ENCODE measurements around the gene EDAR. TPM values are rescaled to one million over a fixed set of nuclear protein-coding genes. Genes with fewer than 3 reads are reported as not detected.

EDAR gene
- total RNA-seq, 1 donor from 2014 or later, result 1.0 TPM

DNA sequence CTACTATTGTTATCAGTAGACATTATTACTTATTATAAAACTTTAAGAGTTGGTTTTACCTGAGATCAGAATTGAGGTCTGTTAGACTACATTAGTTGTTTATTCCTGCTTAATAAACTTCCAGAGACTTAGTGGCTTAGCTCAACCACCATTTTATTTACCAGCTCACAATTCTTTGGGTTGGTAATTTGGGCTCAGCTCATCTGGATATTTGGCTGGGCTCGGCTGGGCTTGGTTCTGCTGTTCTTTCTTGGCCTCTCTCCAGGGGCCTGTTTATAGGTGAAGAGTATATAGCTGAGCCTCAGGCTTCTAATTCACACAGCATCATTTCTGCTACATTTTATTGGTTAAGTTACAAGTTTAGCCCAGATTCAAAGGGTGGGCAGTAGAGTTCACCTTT is 134.5 kb downstream of the EDAR start:
- Histone ChIP-seq H3K4me3 (ENCODE audit: low read depth, low read length) (no peak overlapping the region), H3K27me3 (ENCODE audit: control insufficient read depth, insufficient read depth, low read length) (no peaks in the 10 kb centered on the region), H3K36me3 (ENCODE audit: control insufficient read depth, insufficient read depth, low read length) (no peaks in the 10 kb centered on the region)
- DNase-seq (ENCODE audit: low read depth), result no peak
- TF ChIP-seq, protein P1, sequence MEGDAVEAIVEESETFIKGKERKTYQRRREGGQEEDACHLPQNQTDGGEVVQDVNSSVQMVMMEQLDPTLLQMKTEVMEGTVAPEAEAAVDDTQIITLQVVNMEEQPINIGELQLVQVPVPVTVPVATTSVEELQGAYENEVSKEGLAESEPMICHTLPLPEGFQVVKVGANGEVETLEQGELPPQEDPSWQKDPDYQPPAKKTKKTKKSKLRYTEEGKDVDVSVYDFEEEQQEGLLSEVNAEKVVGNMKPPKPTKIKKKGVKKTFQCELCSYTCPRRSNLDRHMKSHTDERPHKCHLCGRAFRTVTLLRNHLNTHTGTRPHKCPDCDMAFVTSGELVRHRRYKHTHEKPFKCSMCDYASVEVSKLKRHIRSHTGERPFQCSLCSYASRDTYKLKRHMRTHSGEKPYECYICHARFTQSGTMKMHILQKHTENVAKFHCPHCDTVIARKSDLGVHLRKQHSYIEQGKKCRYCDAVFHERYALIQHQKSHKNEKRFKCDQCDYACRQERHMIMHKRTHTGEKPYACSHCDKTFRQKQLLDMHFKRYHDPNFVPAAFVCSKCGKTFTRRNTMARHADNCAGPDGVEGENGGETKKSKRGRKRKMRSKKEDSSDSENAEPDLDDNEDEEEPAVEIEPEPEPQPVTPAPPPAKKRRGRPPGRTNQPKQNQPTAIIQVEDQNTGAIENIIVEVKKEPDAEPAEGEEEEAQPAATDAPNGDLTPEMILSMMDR (IDR thresholded peaks at IDR 0.05; ENCODE audit: insufficient read depth, low read length, poor library complexity, severe bottlenecking), result no peak

DNA sequence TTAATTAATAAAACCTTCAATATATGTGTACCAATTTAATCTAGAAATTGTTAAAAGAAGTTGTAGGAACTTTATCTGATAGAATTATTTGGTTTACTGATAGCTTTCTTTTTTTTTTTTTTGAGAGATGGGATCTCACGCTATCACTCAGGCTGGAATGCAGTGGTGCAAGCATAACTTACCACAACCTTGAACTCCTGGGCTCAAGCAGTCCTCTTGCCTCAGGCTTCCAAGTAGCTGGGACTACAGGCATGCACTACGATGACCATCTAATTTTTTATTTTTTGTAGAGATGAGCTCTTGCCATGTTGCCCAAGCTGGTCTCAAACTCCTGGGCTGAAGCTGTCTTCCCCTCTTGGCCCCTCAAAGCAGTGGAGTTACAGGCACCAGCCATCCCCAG is 135.6 kb downstream of the EDAR start:
- H3K27me3 ChIP-seq (ENCODE audit: control insufficient read depth, insufficient read depth, low read length), result no peaks in the 10 kb centered on the region
- no peaks in the 10 kb centered on the region for H3K36me3 ChIP-seq (ENCODE audit: control insufficient read depth, insufficient read depth, low read length)
- TF ChIP-seq, protein P1 (IDR thresholded peaks at IDR 0.05; ENCODE audit: insufficient read depth, low read length, poor library complexity, severe bottlenecking), result no peak
- DNase-seq (ENCODE audit: low read depth), result no peak
- H3K4me3 ChIP-seq (ENCODE audit: low read depth, low read length), result no peak overlapping the region

DNA sequence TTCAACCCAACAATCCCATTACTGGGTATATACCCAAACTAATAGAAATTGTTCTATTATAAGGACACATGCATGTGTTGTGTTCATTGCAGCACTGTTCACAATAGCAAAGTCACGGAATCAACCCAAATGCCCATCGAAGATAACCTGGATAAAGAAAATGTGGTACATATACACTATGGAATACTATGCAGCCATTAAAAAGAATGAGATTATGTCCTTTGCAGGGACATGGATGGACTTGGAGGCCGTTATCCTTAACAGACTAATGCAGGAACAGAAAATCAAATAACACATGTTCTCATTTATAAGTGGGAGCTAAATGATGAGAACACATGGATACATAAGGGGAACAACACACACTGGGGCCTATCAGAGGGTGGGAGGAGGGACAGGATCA is 136.6 kb downstream of the EDAR start:
- TF ChIP-seq, protein P1 (IDR thresholded peaks at IDR 0.05; ENCODE audit: insufficient read depth, low read length, poor library complexity, severe bottlenecking), result no peak
- Histone ChIP-seq H3K4me3 (ENCODE audit: low read depth, low read length) (no peak overlapping the region), H3K36me3 (ENCODE audit: control insufficient read depth, insufficient read depth, low read length) (no peaks in the 10 kb centered on the region), H3K27me3 (ENCODE audit: control insufficient read depth, insufficient read depth, low read length) (no peaks in the 10 kb centered on the region)
- no peak for DNase-seq (ENCODE audit: low read depth)

DNA sequence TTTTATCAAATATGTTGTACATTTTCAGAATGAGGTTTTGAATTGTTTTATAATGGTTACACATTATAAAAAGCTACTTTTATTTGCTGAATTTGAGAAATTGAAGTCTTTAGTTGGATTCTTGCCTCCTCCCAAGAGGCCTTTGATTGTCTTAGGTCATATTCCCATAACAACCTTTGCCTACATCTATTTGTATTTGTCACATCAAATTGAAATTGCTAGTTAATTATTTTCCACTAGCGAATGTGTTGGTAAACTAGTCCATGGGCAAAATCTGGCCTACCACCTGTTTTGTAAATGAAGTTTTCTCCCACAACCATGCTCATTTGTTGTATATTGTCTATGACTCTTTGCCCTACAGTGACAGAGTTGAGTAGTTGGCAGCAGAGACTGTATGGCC is 142.0 kb downstream of the EDAR start:
- H3K36me3 ChIP-seq (ENCODE audit: control insufficient read depth, insufficient read depth, low read length), result no peaks in the 10 kb centered on the region
- TF ChIP-seq, protein P1 (IDR thresholded peaks at IDR 0.05; ENCODE audit: insufficient read depth, low read length, poor library complexity, severe bottlenecking), result no peak
- no peak overlapping the region for H3K4me3 ChIP-seq (ENCODE audit: low read depth, low read length)
- no peaks in the 10 kb centered on the region for H3K27me3 ChIP-seq (ENCODE audit: control insufficient read depth, insufficient read depth, low read length)
- DNase-seq (ENCODE audit: low read depth), result no peak

DNA sequence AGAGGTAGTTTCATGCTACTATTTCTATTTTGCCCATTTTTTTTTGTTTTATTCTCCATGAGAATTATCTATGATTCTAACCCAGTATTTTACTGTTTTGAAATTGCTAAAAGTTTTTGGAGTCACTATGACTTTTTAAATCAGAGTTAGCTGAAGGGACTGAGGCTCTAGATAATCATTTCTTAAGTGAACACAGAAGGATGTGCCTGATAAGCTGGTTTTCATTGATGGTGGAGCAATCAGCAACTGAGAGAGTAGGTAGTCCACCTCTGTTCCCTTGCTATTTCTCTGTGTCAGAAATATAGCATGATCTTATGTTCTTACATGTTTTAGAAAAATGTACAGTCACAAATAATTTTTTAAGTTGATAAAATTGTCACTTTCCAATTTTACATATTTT is 143.1 kb downstream of the EDAR start:
- DNase-seq (ENCODE audit: low read depth), result no peak
- Histone ChIP-seq H3K27me3 (ENCODE audit: control insufficient read depth, insufficient read depth, low read length) (no peaks in the 10 kb centered on the region), H3K4me3 (ENCODE audit: low read depth, low read length) (no peak overlapping the region), H3K36me3 (ENCODE audit: control insufficient read depth, insufficient read depth, low read length) (no peaks in the 10 kb centered on the region)
- TF ChIP-seq, protein P1 (IDR thresholded peaks at IDR 0.05; ENCODE audit: insufficient read depth, low read length, poor library complexity, severe bottlenecking), result no peak

Other genes starting within 250 kb of the EDAR start
- gene CCDC138, start 202.4 kb downstream of the EDAR start, total RNA-seq, result 3.0 and 3.7 TPM in 2 replicates
- 9.6 and 11.3 TPM in 2 replicates for gene SH3RF3, start 140.0 kb upstream of the EDAR start, total RNA-seq